ENCODE data around the gene IL9R.

GRCh38 chrX:156003486-156004185, 6.1 kb downstream of the IL9R start:
- no peak for TF ChIP-seq CTCF (conservative IDR thresholded peaks at IDR 0.05; ENCODE audit: low read depth, low read length)
- no peak for TF ChIP-seq EZH2 (IDR thresholded peaks at IDR 0.05; ENCODE audit: borderline replicate concordance, low read depth, low read length, poor library complexity, severe bottlenecking)
